Muscle layer of colon (tissue), 2 donors: Measurements from ENCODE around the gene FRYL.
"Not testable (repeated sequence)": the region's sequence is repeated elsewhere in the genome, so short reads cannot be mapped to it uniquely, and the experiment has no call there.

Experiments
- H3K27ac ChIP-seq: one replicate; pipeline ENCODE4 v1.7.0; 2013; ENCODE audit warnings: low read depth, mild to moderate bottlenecking, low read length, moderate library complexity
- H3K27me3 ChIP-seq, 2 donors: one replicate each; pipeline ENCODE4 v1.7.0; 2013; ENCODE audit warnings: low read length in 2 of 2, mild to moderate bottlenecking in 2 of 2; ENCODE audit not compliant: insufficient read depth in 2 of 2, control insufficient read depth in 1 of 2
- H3K36me3 ChIP-seq: one replicate; pipeline ENCODE4 v1.7.0; 2013; ENCODE audit warnings: mild to moderate bottlenecking, low read length; ENCODE audit not compliant: insufficient read depth
- H3K4me1 ChIP-seq: one replicate; pipeline ENCODE4 v1.7.0; 2013; ENCODE audit warnings: mild to moderate bottlenecking, low read length; ENCODE audit not compliant: insufficient read depth
- H3K4me3 ChIP-seq, 2 donors: one replicate each; pipeline ENCODE4 v1.7.0; 2013; ENCODE audit warnings: low read length in 2 of 2, low read depth in 1 of 2, mild to moderate bottlenecking in 1 of 2, moderate library complexity in 1 of 2
- H3K9ac ChIP-seq: one replicate; pipeline ENCODE4 v1.7.0; 2013; ENCODE audit warnings: low read length
- H3K9me3 ChIP-seq: one replicate; pipeline ENCODE4 v1.7.0; 2013; ENCODE audit warnings: mild to moderate bottlenecking, low read length
- donor health status: abdominal sarcoma.
- donor health status: Adenocarcinoma of cecum.

Gene FRYL

GRCh38 chr4:48779998-48780864, at the start of gene FRYL:
FRYL (minus strand) TSS chr4:48780279; CDS start chr4:48634410, 145,869 bp downstream.
- Histone ChIP-seq H3K27me3 (no peaks in the 10 kb centered on the region), H3K36me3 (no peaks in the 10 kb centered on the region), H3K9me3 (no peaks in the 10 kb centered on the region), H3K4me3 (peak within 1 kb of the TSS; percentile 79 to 89), H3K4me1 (peaks cover 28% of the 10 kb centered on the region), H3K27ac (peak within 1 kb of the TSS; percentile 92), H3K9ac (peak within 1 kb of the TSS; percentile 85)

- H3K9me3 ChIP-seq = no peaks in the 10 kb centered on the region
- peaks cover 8% of the 10 kb centered on the region for H3K4me1 ChIP-seq
- H3K36me3 ChIP-seq = no peaks in the 10 kb centered on the region
- no peak overlapping the region for H3K9ac ChIP-seq
- no peak overlapping the region for H3K4me3 ChIP-seq
- H3K27me3 ChIP-seq = no peaks in the 10 kb centered on the region
- H3K27ac ChIP-seq = no peak overlapping the region
Measured at GRCh38 chr4:48827622-48828021, 47.5 kb upstream of the FRYL start.

GRCh38 chr4:48821431-48821830, 41.4 kb upstream of the FRYL start:
- not testable (repeated sequence) for H3K4me1 ChIP-seq, H3K4me3 ChIP-seq, H3K27me3 ChIP-seq, H3K9ac ChIP-seq, H3K36me3 ChIP-seq, H3K27ac ChIP-seq, H3K9me3 ChIP-seq

GRCh38 chr4:48816971-48817370, 36.9 kb upstream of the FRYL start:
- no peaks in the 10 kb centered on the region for H3K4me1 ChIP-seq
- no peaks in the 10 kb centered on the region for H3K36me3 ChIP-seq

GRCh38 chr4:48816297-48816696, 36.2 kb upstream of the FRYL start:
- H3K4me3 ChIP-seq, H3K9ac ChIP-seq, H3K4me1 ChIP-seq, H3K27ac ChIP-seq, H3K36me3 ChIP-seq, H3K9me3 ChIP-seq, H3K27me3 ChIP-seq: not testable (repeated sequence)

More at GRCh38 chr4:48816971-48817370, 36.9 kb upstream of the FRYL start:
- H3K27ac ChIP-seq = no peak overlapping the region
- no peak overlapping the region for H3K4me3 ChIP-seq
- no peak overlapping the region for H3K9ac ChIP-seq
- H3K27me3 ChIP-seq = no peaks in the 10 kb centered on the region
- H3K9me3 ChIP-seq = no peaks in the 10 kb centered on the region

- H3K27me3 ChIP-seq = no peaks in the 10 kb centered on the region
- no peaks in the 10 kb centered on the region for H3K9me3 ChIP-seq
- no peak overlapping the region for H3K27ac ChIP-seq
- no peak overlapping the region for H3K9ac ChIP-seq
- H3K4me1 ChIP-seq = no peaks in the 10 kb centered on the region
- H3K36me3 ChIP-seq = no peaks in the 10 kb centered on the region
- H3K4me3 ChIP-seq = no peak overlapping the region
Measured at GRCh38 chr4:48815483-48815882, 35.4 kb upstream of the FRYL start.

GRCh38 chr4:48813964-48814363, 33.9 kb upstream of the FRYL start:
- Histone ChIP-seq H3K36me3 (no peaks in the 10 kb centered on the region), H3K27ac (no peak overlapping the region), H3K27me3 (no peaks in the 10 kb centered on the region), H3K4me1 (no peaks in the 10 kb centered on the region), H3K9ac (no peak overlapping the region), H3K4me3 (no peak overlapping the region), H3K9me3 (no peaks in the 10 kb centered on the region)

GRCh38 chr4:48812866-48813265, 32.8 kb upstream of the FRYL start:
- Histone ChIP-seq H3K27me3 (no peaks in the 10 kb centered on the region), H3K27ac (no peak overlapping the region), H3K36me3 (no peaks in the 10 kb centered on the region), H3K4me1 (no peaks in the 10 kb centered on the region), H3K9me3 (no peaks in the 10 kb centered on the region), H3K9ac (no peak overlapping the region), H3K4me3 (no peak overlapping the region)

- Histone ChIP-seq H3K27ac (no peak overlapping the region), H3K36me3 (no peaks in the 10 kb centered on the region), H3K9ac (no peak overlapping the region), H3K27me3 (no peaks in the 10 kb centered on the region), H3K4me1 (no peaks in the 10 kb centered on the region), H3K9me3 (no peaks in the 10 kb centered on the region), H3K4me3 (no peak overlapping the region)
Measured at GRCh38 chr4:48804584-48805301, 24.7 kb upstream of the FRYL start.

- Histone ChIP-seq H3K4me1 (no peaks in the 10 kb centered on the region), H3K27ac (no peak overlapping the region), H3K9me3 (no peaks in the 10 kb centered on the region), H3K4me3 (no peak overlapping the region), H3K27me3 (no peaks in the 10 kb centered on the region), H3K36me3 (no peaks in the 10 kb centered on the region), H3K9ac (no peak overlapping the region)
Measured at GRCh38 chr4:48801016-48801715, 21.1 kb upstream of the FRYL start.

- not testable (repeated sequence) for H3K36me3 ChIP-seq, H3K27me3 ChIP-seq, H3K4me1 ChIP-seq, H3K9me3 ChIP-seq, H3K4me3 ChIP-seq, H3K27ac ChIP-seq, H3K9ac ChIP-seq
Measured at GRCh38 chr4:48800155-48800554, 20.1 kb upstream of the FRYL start.
